Measurements from ENCODE around the gene RIPOR3. TPM values are rescaled to one million over a fixed set of nuclear protein-coding genes. Genes with fewer than 3 reads are reported as not detected.

Gene RIPOR3
- total RNA-seq, 1 experiment from 2014 or later = 0.46 TPM

GRCh38 chr20:50729901-50730764 is 38.8 kb upstream of the RIPOR3 start:
- Mint-ChIP-seq H3K9me3 (no peaks in the 10 kb centered on the region; a peak in 1 of 5 replicates), H3K27ac (peak overlapping the region; percentile 97 to 99 (median 97)), H3K4me3 (peak overlapping the region; percentile 93), H3K27me3 (ENCODE audit: low read depth) (no peaks in the 10 kb centered on the region; the same call in 1 of the 2 replicates), H3K4me1 (peaks cover 31 to 32% of the 10 kb centered on the region in 2 experiments), H3K36me3 (ENCODE audit: insufficient read depth in 1 of 3, low read depth in 3 of 3) (peaks cover 0 to 15% (median 10%) of the 10 kb centered on the region in 3 experiments; a peak in 5 of 7 replicates)
- WGBS (ENCODE audit: extremely low coverage, insufficient read length, low lambda C conversion rate) = no CpG with 5 or more reads among the region's 21 CpGs
- Histone ChIP-seq H2BK20ac (ENCODE audit: low read depth, low read length, poor library complexity, severe bottlenecking) (no peak overlapping the region), H4K20me1 (ENCODE audit: control insufficient read depth, insufficient read depth, insufficient read length) (no peaks in the 10 kb centered on the region), H2BK15ac (ENCODE audit: low read depth, low read length) (no peak overlapping the region), H3K9ac (ENCODE audit: extremely low read depth, insufficient read length, low read length) (peak overlapping the region; percentile 2), H3K18ac (ENCODE audit: insufficient read length, low read depth, low read length) (no peak overlapping the region), H3K4me2 (ENCODE audit: insufficient read depth, insufficient read length, low read length) (peak overlapping the region; percentile 53), H3K79me2 (ENCODE audit: insufficient read depth, low read length) (peaks cover 12% of the 10 kb centered on the region; the same call in 1 of the 2 replicates), H3K9me3 (ENCODE audit: control insufficient read depth, low read depth, low read length) (no peaks in the 10 kb centered on the region), H3K23me2 (ENCODE audit: insufficient read length, low read depth, low read length, poor library complexity, severe bottlenecking) (peaks cover 4% of the 10 kb centered on the region), H4K5ac (ENCODE audit: insufficient read length, low read depth, low read length) (no peak overlapping the region), H4K91ac (ENCODE audit: insufficient read length, low read depth, low read length) (no peak overlapping the region), H2BK120ac (ENCODE audit: low read depth, low read length, poor library complexity, severe bottlenecking) (no peak overlapping the region), H3K27ac (ENCODE audit: insufficient read length, low read depth, low read length) (peak overlapping the region; percentile 4), H4K8ac (replicated peaks; ENCODE audit: insufficient read length, low read depth, low read length) (no peak overlapping the region), H3K4ac (ENCODE audit: low read depth, low read length) (no peak overlapping the region), H3T11ph (ENCODE audit: low read length) (no peak overlapping the region), H3K14ac (ENCODE audit: insufficient read depth, low read length) (peak overlapping the region; percentile 66; the same call in 1 of the 2 replicates), H2AK5ac (ENCODE audit: insufficient read length, low read length) (no peak overlapping the region), H2BK12ac (ENCODE audit: insufficient read length, low read depth, low read length) (peak overlapping the region; percentile 25), H3K79me1 (ENCODE audit: insufficient read depth, low read depth, low read length, poor library complexity, severe bottlenecking) (no peaks in the 10 kb centered on the region), H3K56ac (ENCODE audit: insufficient read length, low read depth, low read length) (no peak overlapping the region), H3K27me3 (ENCODE audit: insufficient read depth, low read length) (no peaks in the 10 kb centered on the region), H3K23ac (ENCODE audit: insufficient read length, low read depth, low read length) (no peak overlapping the region), H2BK5ac (ENCODE audit: insufficient read length, low read length) (no peak overlapping the region), H3K4me1 (ENCODE audit: insufficient read depth, low read length) (peaks cover 5% of the 10 kb centered on the region), H2AFZ (ENCODE audit: low read length) (no peak overlapping the region)
- DNase-seq = peak; percentile 32
- no peak for TF ChIP-seq CTCF (conservative IDR thresholded peaks at IDR 0.05)
